Aorta (tissue), 5 donors: ENCODE data around the gene OMA1. TPM values are rescaled to one million over a fixed set of nuclear protein-coding genes. Genes with fewer than 3 reads are reported as not detected.

Source experiments
- ATAC-seq: fragments of 200-7000 bp; cut with Tn5 transposase; one replicate; pipeline ENCODE4 v1.9.1; 2022; ENCODE audit warnings: moderate library complexity; ENCODE audit not compliant: low FRiP score
- DNase-seq, 2 donors: peaks; one replicate each; pipeline ENCODE4 v3.0.0-alpha.2; 2020
- H3K27ac ChIP-seq, 2 donors: one replicate each; pipeline ENCODE4 v1.5.1; 2013; ENCODE audit warnings: low read length in 2 of 2, mild to moderate bottlenecking in 2 of 2, moderate library complexity in 2 of 2, control low read depth in 1 of 2, inconsistent platforms in 1 of 2, low read depth in 1 of 2
- H3K27me3 ChIP-seq, 2 donors: one replicate each; pipeline ENCODE4 v1.6.1; 2013; ENCODE audit warnings: control low read depth in 1 of 2, low read length in 1 of 2, mild to moderate bottlenecking in 1 of 2, moderate library complexity in 1 of 2; ENCODE audit not compliant: insufficient read depth in 2 of 2, control insufficient read depth in 1 of 2
- H3K36me3 ChIP-seq, 2 donors: one replicate each; pipeline ENCODE4 v1.6.1; 2013; ENCODE audit warnings: control low read depth in 1 of 2, low read length in 1 of 2, mild to moderate bottlenecking in 1 of 2; ENCODE audit not compliant: insufficient read depth in 2 of 2, control insufficient read depth in 1 of 2
- H3K4me1 ChIP-seq, 2 donors: one replicate each; pipeline ENCODE4 v1.6.1; 2013; ENCODE audit warnings: low read length in 2 of 2, control low read depth in 1 of 2, mild to moderate bottlenecking in 1 of 2, moderate library complexity in 1 of 2; ENCODE audit not compliant: insufficient read depth in 2 of 2, control insufficient read depth in 1 of 2
- H3K4me3 ChIP-seq, 2 donors: one replicate each; pipeline ENCODE4 v1.5.1; 2013; ENCODE audit warnings: low read length in 2 of 2, control low read depth in 1 of 2, mild to moderate bottlenecking in 1 of 2
- H3K9me3 ChIP-seq: one replicate; pipeline ENCODE4 v1.6.1; 2013; ENCODE audit warnings: mild to moderate bottlenecking, low read length; ENCODE audit not compliant: control insufficient read depth
- WGBS, 2 donors: extraction: QIAGEN DNeasy Blood & Tissue Kit; methylation state at CpG; one replicate each; pipeline ENCODE4 v1.1.7; 2013; 5-methylcytosine and 5-hydroxymethylcytosine counted together
- intact Hi-C, 2 donors: fragments of 100-400 bp; cut with DNase I; formaldehyde crosslinking; loops; one replicate each; pipeline versions ENCODE4 v1.14.2 to v1.15.0; 2022
- polyA plus RNA-seq, 2 donors: library from polyadenylated mRNA; stranded (reverse); fragments of 200-250 nt; gene quantifications; one replicate each; pipeline ENCODE4 v1.2.3, GENCODE V29; 2013
- total RNA-seq, 2 donors: library from RNA; stranded (reverse); fragmentation: NEBNext Ultra II Directional; extraction: Animal tissue kit (Norgen Biotek cat#: 25700); gene quantifications; one replicate each; pipeline ENCODE4 v1.2.1, GENCODE V29; 2021
- donor health status: healthy with polysubstance abuse.
- donor health status: Bipolar disorder and iron deficiency.
- donor health status: DM: no; HTN: no; CAD: no.
- donor health status: DM: no; HTN: no; CAD: no.
- donor health status: DM: yes; HTN: yes; CAD: no.

The OMA1 gene
- total and polyA plus RNA-seq, 4 donors: 2.5 to 22.0 (median 10.6) TPM

- no peaks in the 10 kb centered on the region for H3K4me1 ChIP-seq
- H3K27ac ChIP-seq: no peak overlapping the region
- no peaks in the 10 kb centered on the region for H3K27me3 ChIP-seq
- H3K4me3 ChIP-seq: no peak overlapping the region
- WGBS, 2 donors: 77 to 87% methylated on average over 6 of the region's 6 CpGs
- no peaks in the 10 kb centered on the region for H3K9me3 ChIP-seq
- ATAC-seq: no peak
- no peaks in the 10 kb centered on the region for H3K36me3 ChIP-seq
- intact Hi-C loops: no loop called here
- DNase-seq: no peak
Observed at GRCh38 chr1:58466630-58467241, 79.8 kb downstream of the OMA1 start.

DNA sequence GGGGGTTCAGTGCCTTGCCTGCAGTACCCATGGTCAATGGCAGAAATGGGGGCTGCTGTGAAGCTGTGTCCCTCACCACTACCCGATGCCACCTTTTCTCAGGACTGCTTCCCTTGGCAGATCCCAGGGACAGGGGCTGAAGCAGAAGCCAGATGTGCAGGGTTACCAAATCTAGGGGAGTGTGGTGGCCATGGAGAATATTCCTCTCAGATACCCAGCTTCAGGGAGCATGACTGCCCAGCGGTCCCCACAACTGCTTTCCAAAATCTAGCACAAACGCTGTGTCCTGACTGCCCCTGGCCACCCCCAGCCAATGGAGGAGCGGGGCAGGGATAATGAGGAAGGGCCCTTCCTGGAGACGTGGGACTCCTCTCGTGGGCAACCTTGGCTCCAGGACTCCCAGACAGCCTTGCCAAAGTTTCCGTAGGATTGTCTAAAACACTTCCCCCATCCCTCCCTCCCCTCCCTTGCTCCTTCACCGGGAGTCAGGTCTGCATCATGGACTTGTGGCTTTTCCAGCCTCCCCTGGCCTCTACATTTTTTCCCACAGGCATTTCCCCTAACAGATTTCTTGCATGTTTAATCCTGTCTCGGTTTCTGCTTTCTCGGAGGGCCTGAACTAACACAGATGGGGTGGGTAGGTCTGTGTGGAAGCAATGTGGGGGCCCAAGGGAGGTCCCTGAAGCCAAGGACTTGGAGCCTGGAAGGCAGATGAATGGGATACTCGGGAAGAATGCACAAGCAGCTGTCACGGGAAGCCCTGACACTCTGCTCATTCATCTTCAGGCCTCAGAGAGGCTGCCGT lies 80.5 kb downstream of the OMA1 start:
- DNase-seq: no peak
- H3K9me3 ChIP-seq: no peaks in the 10 kb centered on the region
- H3K36me3 ChIP-seq: no peaks in the 10 kb centered on the region
- 50 to 56% methylated on average over 13 of the region's 13 CpGs for WGBS, 2 donors
- H3K27me3 ChIP-seq: no peaks in the 10 kb centered on the region
- ATAC-seq: no peak
- no peak overlapping the region for H3K4me3 ChIP-seq
- no peak overlapping the region for H3K27ac ChIP-seq
- intact Hi-C loops: no loop called here
- H3K4me1 ChIP-seq: no peaks in the 10 kb centered on the region

- Histone ChIP-seq H3K9me3 (no peaks in the 10 kb centered on the region), H3K27me3 (no peaks in the 10 kb centered on the region), H3K27ac (no peak overlapping the region), H3K4me1 (no peaks in the 10 kb centered on the region), H3K4me3 (no peak overlapping the region), H3K36me3 (no peaks in the 10 kb centered on the region)
- intact Hi-C loops: no loop called here
- DNase-seq (no peak), ATAC-seq (no peak)
- WGBS, 2 donors: 75 to 79% methylated on average over 6 of the region's 6 CpGs
Observed at GRCh38 chr1:58465176-58465575, 81.3 kb downstream of the OMA1 start.

- no peak for DNase-seq
- peaks cover 2% of the 10 kb centered on the region for H3K9me3 ChIP-seq
- intact Hi-C loops: no loop called here
- 30 to 41% methylated on average over 2 of the region's 2 CpGs for WGBS, 2 donors
- no peak overlapping the region for H3K27ac ChIP-seq
- no peak overlapping the region for H3K4me3 ChIP-seq
- no peaks in the 10 kb centered on the region for H3K27me3 ChIP-seq
- no peaks in the 10 kb centered on the region for H3K36me3 ChIP-seq
- no peaks in the 10 kb centered on the region for H3K4me1 ChIP-seq
- ATAC-seq: no peak
Observed at GRCh38 chr1:58460469-58460868, 86.1 kb downstream of the OMA1 start.

GRCh38 chr1:58459911-58460310 lies 86.6 kb downstream of the OMA1 start:
- H3K4me1 ChIP-seq: no peaks in the 10 kb centered on the region
- WGBS, 2 donors: 80 to 85% methylated on average over 1 of the region's 1 CpG
- no peaks in the 10 kb centered on the region for H3K27me3 ChIP-seq
- no peak overlapping the region for H3K4me3 ChIP-seq
- no peak for ATAC-seq
- peaks cover 2% of the 10 kb centered on the region for H3K9me3 ChIP-seq
- intact Hi-C loops: no loop called here
- H3K27ac ChIP-seq: no peak overlapping the region
- DNase-seq: no peak
- no peaks in the 10 kb centered on the region for H3K36me3 ChIP-seq

DNA sequence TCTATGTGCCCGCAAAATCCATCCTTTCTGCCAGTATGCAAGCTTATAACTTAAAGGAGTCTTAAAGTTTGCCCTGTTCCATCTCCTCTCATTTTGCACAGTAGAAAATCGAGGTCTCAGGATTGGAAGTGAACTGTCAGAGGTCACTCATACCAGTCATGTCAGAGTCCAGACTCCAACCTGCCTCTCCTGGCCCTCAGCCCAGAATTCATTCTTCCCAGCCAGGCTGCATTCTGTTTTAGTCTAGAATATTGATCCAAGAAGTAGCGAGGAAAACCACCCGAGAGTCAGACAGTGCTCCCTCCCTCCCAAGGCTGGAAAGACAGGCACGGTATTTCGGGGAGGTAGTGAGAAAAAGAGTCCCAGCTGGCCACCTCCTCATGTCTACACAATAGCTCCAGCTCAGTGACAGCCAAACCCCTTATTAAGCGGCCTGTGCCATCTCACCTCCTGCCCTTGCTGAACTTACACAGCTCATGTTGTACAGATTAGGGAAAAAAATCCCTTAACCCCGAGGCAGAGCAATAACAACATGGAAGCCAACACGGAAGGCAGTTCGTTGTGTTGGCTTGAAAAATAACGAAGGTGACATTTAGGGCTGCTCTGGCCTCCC lies 89.4 kb downstream of the OMA1 start:
- DNase-seq (no peak), ATAC-seq (no peak)
- Histone ChIP-seq H3K36me3 (no peaks in the 10 kb centered on the region), H3K27me3 (no peaks in the 10 kb centered on the region), H3K27ac (no peak overlapping the region), H3K9me3 (peaks cover 2% of the 10 kb centered on the region), H3K4me1 (no peaks in the 10 kb centered on the region), H3K4me3 (no peak overlapping the region)
- WGBS, 2 donors: 42 to 46% methylated on average over 11 of the region's 11 CpGs
- intact Hi-C loops: no loop called here

GRCh38 chr1:58456470-58456869 lies 90.1 kb downstream of the OMA1 start:
- H3K27me3 ChIP-seq: no peaks in the 10 kb centered on the region
- WGBS, 2 donors: 50 to 63% methylated on average over 3 of the region's 3 CpGs
- H3K4me3 ChIP-seq: no peak overlapping the region
- no peaks in the 10 kb centered on the region for H3K4me1 ChIP-seq
- H3K9me3 ChIP-seq: peaks cover 2% of the 10 kb centered on the region
- H3K36me3 ChIP-seq: no peaks in the 10 kb centered on the region
- no peak for ATAC-seq
- H3K27ac ChIP-seq: no peak overlapping the region
- no peak for DNase-seq
- intact Hi-C loops: no loop called here

DNA sequence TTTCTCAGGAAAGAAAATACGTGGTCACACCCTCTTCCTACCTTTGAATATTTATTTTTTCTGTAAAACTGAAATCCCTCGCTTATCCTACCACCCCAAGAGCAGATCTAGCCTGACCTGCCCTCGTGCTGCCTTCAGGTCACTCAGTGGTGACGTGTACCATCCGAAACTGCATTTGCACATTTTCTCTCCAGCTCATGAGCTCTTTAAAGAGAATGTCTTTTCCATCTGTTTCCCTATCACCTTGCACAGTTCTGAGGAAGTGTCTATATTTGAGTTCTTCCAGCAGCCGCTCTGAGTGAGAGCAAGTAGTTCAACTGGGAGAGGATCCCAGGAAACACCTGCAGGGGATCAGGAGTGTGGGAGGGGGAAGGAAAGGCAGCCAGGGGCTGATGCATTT lies 91.7 kb downstream of the OMA1 start:
- no peak for ATAC-seq
- H3K9me3 ChIP-seq: peaks cover 2% of the 10 kb centered on the region
- 75 to 88% methylated on average over 6 of the region's 6 CpGs for WGBS, 2 donors

DNA sequence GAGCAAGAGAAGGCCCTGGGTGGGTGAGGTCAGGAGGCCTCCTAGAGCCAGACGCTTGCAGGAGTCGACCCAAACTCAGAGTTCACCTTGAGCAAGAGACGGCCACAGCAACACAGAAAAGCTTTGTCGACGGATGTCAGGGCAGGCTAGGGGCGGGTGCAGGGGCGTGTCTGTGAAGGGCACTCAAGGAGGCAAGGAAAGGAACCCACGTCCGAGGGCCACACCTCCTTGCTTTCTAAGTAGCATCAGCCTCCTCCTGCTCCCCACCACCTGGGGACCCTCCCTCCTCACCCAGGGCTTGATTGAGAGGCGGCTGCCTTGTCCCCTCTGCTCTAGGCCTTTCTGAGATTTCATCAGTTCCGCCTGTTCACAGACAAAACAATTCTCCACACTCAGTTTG lies 92.1 kb downstream of the OMA1 start:
- H3K9me3 ChIP-seq: peaks cover 2% of the 10 kb centered on the region
- no peak overlapping the region for H3K27ac ChIP-seq
- no peaks in the 10 kb centered on the region for H3K4me1 ChIP-seq
- DNase-seq (no peak), ATAC-seq (no peak)
- no peaks in the 10 kb centered on the region for H3K36me3 ChIP-seq
- no peak overlapping the region for H3K4me3 ChIP-seq
- intact Hi-C loops: no loop called here
- no peaks in the 10 kb centered on the region for H3K27me3 ChIP-seq
- WGBS, 2 donors: 55 to 62% methylated on average over 11 of the region's 11 CpGs

More for the DNA sequence above, 91.7 kb downstream of the OMA1 start:
- Histone ChIP-seq H3K27me3 (no peaks in the 10 kb centered on the region), H3K4me1 (no peaks in the 10 kb centered on the region), H3K27ac (no peak overlapping the region), H3K36me3 (no peaks in the 10 kb centered on the region), H3K4me3 (no peak overlapping the region)
- intact Hi-C loops: no loop called here
- DNase-seq: no peak
